Trophoblast cell (in vitro differentiated cells and primary cell): Measurements from ENCODE around the gene GALNT7.
A peak's percentile ranks its signal among the peaks of the same experiment; 100 is the strongest.

Source experiments
- DNase-seq, 2 donors: peaks; one replicate each; pipeline ENCODE4 v3.0.0-alpha.2; 2016
- H2AFZ ChIP-seq: 2 replicates; pipeline ENCODE4 v1.6.1; 2013; ENCODE audit warnings: low read length, moderate library complexity, mild to moderate bottlenecking; ENCODE audit not compliant: insufficient read depth, poor library complexity
- H2AK5ac ChIP-seq: 2 replicates; pipeline ENCODE4 v1.6.1; 2013; ENCODE audit warnings: mild to moderate bottlenecking, low read length
- H2BK120ac ChIP-seq: 2 replicates; pipeline ENCODE4 v1.6.1; 2013; ENCODE audit warnings: low read length, mild to moderate bottlenecking, moderate library complexity; ENCODE audit not compliant: insufficient read depth, poor library complexity
- H2BK12ac ChIP-seq: 2 replicates; pipeline ENCODE4 v1.6.1; 2013; ENCODE audit warnings: mild to moderate bottlenecking, low read length, moderate library complexity
- H2BK5ac ChIP-seq: 2 replicates; pipeline ENCODE4 v1.6.1; 2013; ENCODE audit warnings: low read length, low read depth, moderate library complexity, mild to moderate bottlenecking; ENCODE audit not compliant: poor library complexity
- H3K14ac ChIP-seq: 2 replicates; pipeline ENCODE4 v1.6.1; 2013; ENCODE audit warnings: mild to moderate bottlenecking, low read length
- H3K18ac ChIP-seq: 2 replicates; pipeline ENCODE4 v1.6.1; 2013; ENCODE audit warnings: mild to moderate bottlenecking, low read length
- H3K23ac ChIP-seq: 2 replicates; pipeline ENCODE4 v1.6.1; 2013; ENCODE audit warnings: low read length
- H3K27ac ChIP-seq: 2 replicates; pipeline ENCODE4 v1.5.1; 2013; ENCODE audit warnings: low read depth, mild to moderate bottlenecking, inconsistent platforms, low read length, moderate library complexity
- H3K27me3 ChIP-seq: 2 replicates; pipeline ENCODE4 v1.6.1; 2013; ENCODE audit warnings: inconsistent platforms, mild to moderate bottlenecking, low read length, moderate library complexity; ENCODE audit not compliant: insufficient read depth
- H3K36me3 ChIP-seq, 2 experiments: 1 replicate in 1 of 2; 2 replicates in 1 of 2; pipeline ENCODE4 v1.6.1; 2013; ENCODE audit warnings: low read length in 2 of 2, mild to moderate bottlenecking in 2 of 2, moderate library complexity in 1 of 2; ENCODE audit not compliant: insufficient read depth in 2 of 2, control insufficient read depth in 1 of 2
- H3K4ac ChIP-seq: 2 replicates; pipeline ENCODE4 v1.6.1; 2013; ENCODE audit warnings: low read depth, mild to moderate bottlenecking, low read length, moderate library complexity
- H3K4me1 ChIP-seq, 2 experiments: 1 replicate in 1 of 2; 2 replicates in 1 of 2; pipeline ENCODE4 v1.6.1; 2013; ENCODE audit warnings: low read length in 2 of 2, mild to moderate bottlenecking in 2 of 2, moderate library complexity in 1 of 2; ENCODE audit not compliant: insufficient read depth in 2 of 2, control insufficient read depth in 1 of 2
- H3K4me2 ChIP-seq: 2 replicates; pipeline ENCODE4 v1.6.1; 2013; ENCODE audit warnings: inconsistent platforms, mild to moderate bottlenecking, low read length, moderate library complexity
- H3K4me3 ChIP-seq: 2 replicates; pipeline ENCODE4 v1.5.1; 2013; ENCODE audit warnings: mild to moderate bottlenecking, low read depth, low read length, inconsistent platforms
- H3K79me1 ChIP-seq: one replicate; pipeline ENCODE4 v1.6.1; 2013; ENCODE audit warnings: low read length
- H3K79me2 ChIP-seq: 2 replicates; pipeline ENCODE4 v1.6.1; 2013; ENCODE audit warnings: low read length, mild to moderate bottlenecking; ENCODE audit not compliant: control insufficient read depth, insufficient read depth, poor library complexity
- H3K9ac ChIP-seq: 2 replicates; pipeline ENCODE4 v1.6.1; 2013; ENCODE audit warnings: mild to moderate bottlenecking, low read length
- H3K9me3 ChIP-seq: 2 replicates; pipeline ENCODE4 v1.6.1; 2013; ENCODE audit warnings: low read depth, mild to moderate bottlenecking, control low read depth, inconsistent platforms, low read length; ENCODE audit not compliant: insufficient read depth
- H4K12ac ChIP-seq: 2 replicates; pipeline ENCODE4 v1.6.1; 2013; ENCODE audit warnings: low read depth, mild to moderate bottlenecking, low read length, moderate library complexity
- H4K8ac ChIP-seq: 2 replicates; pipeline ENCODE4 v1.6.1; 2013; ENCODE audit warnings: low read depth, mild to moderate bottlenecking, low read length, moderate library complexity
- H4K91ac ChIP-seq: one replicate; pipeline ENCODE4 v1.6.1; 2013; ENCODE audit warnings: low read depth, mild to moderate bottlenecking, low read length, moderate library complexity
- whole genome bisulfite sequencing: extraction: QIAGEN DNeasy Blood & Tissue Kit; methylation state at CpG from one replicate; pipeline ENCODE4 v1.1.7; 2013; ENCODE audit warnings: missing lambda C conversion rate; ENCODE audit not compliant: insufficient read length, insufficient coverage; ENCODE audit errors: extremely low coverage; 5-methylcytosine and 5-hydroxymethylcytosine counted together

The GALNT7 gene

DNA sequence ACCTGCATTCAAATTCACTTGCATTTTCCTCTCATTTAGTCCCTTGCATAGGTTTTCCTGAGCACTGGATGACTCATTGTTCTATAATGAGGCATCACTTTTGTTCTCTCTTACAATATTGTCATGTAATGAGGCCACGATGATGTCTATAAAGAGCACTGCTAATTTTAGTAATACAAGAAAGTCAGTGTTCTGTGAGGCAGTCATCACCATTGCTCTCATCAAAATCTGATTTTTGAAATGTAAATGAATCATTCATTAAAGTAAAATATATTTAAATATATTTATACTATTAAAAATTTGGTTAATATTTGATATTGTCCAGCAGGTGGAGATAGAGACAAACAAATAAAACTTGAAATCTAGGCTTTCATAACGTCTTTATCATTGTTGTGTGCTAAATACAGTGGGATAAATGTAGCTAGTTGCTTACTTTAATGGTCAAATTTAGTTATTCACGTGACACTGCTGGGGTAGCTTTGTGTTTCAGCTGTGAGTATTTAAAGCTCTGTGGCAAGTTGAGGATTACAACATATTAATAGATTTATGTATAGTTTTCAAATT, 150.1 kb downstream of the GALNT7 start:
- H3K4me3 ChIP-seq: no peak overlapping the region
- H3K4ac ChIP-seq: no peak overlapping the region
- H3K27ac ChIP-seq: no peak overlapping the region
- peak in 1 of 2 donors; percentile 56 for DNase-seq
- no peaks in the 10 kb centered on the region for H3K27me3 ChIP-seq
- WGBS: no CpG with 5 or more reads among the region's 3 CpGs
- H3K79me1 ChIP-seq: no peaks in the 10 kb centered on the region
- no peak overlapping the region for H3K14ac ChIP-seq
- no peak overlapping the region for H2BK120ac ChIP-seq
- no peak overlapping the region for H3K9ac ChIP-seq
- H3K36me3 ChIP-seq: peaks cover 2 to 3% of the 10 kb centered on the region in 2 experiments
- H3K23ac ChIP-seq: no peak overlapping the region
- H3K4me2 ChIP-seq: no peak overlapping the region
- H3K18ac ChIP-seq: no peak overlapping the region
- no peak overlapping the region for H2AFZ ChIP-seq
- H3K9me3 ChIP-seq: no peaks in the 10 kb centered on the region
- H3K79me2 ChIP-seq: no peaks in the 10 kb centered on the region
- no peak overlapping the region for H2BK5ac ChIP-seq
- no peaks in the 10 kb centered on the region for H3K4me1 ChIP-seq
- H4K12ac ChIP-seq: no peak overlapping the region
- no peak overlapping the region for H2AK5ac ChIP-seq
- H4K8ac ChIP-seq: no peak overlapping the region
- H4K91ac ChIP-seq: no peak overlapping the region
- H2BK12ac ChIP-seq: no peak overlapping the region

DNA sequence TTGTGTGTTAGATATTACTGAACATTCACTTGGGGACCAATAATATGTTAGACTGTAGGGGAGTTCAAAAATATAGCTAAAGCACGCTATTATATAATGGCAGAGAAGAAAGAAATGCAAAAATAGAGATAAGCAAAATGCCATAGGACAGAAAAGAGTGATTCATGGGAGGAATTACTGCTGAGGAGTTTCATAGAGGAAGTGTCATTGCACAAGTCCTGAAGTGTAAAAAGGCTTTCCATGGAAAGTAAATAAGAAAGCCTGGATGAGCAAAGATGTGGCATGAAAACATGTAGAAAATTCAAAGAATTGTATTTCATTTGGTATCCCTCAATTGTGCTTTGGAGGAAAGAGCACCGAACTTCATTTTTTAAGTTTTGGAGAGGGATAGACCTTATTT, 151.1 kb downstream of the GALNT7 start:
- H3K27ac ChIP-seq: no peak overlapping the region
- no peak overlapping the region for H3K4me3 ChIP-seq
- no peaks in the 10 kb centered on the region for H3K79me1 ChIP-seq
- H2BK5ac ChIP-seq: no peak overlapping the region
- no peak overlapping the region for H4K12ac ChIP-seq
- H4K91ac ChIP-seq: no peak overlapping the region
- peak in 1 of 2 donors; percentile 31 for DNase-seq
- H2BK120ac ChIP-seq: no peak overlapping the region
- no peaks in the 10 kb centered on the region for H3K79me2 ChIP-seq
- H3K18ac ChIP-seq: no peak overlapping the region
- H2AFZ ChIP-seq: no peak overlapping the region
- H3K27me3 ChIP-seq: no peaks in the 10 kb centered on the region
- no peak overlapping the region for H3K4ac ChIP-seq
- H3K4me2 ChIP-seq: no peak overlapping the region
- H3K36me3 ChIP-seq: no peaks in the 10 kb centered on the region
- H2BK12ac ChIP-seq: no peak overlapping the region
- WGBS: no CpG with 5 or more reads among the region's 2 CpGs
- no peaks in the 10 kb centered on the region for H3K4me1 ChIP-seq
- no peak overlapping the region for H2AK5ac ChIP-seq
- no peak overlapping the region for H4K8ac ChIP-seq
- H3K23ac ChIP-seq: no peak overlapping the region
- H3K14ac ChIP-seq: no peak overlapping the region
- H3K9ac ChIP-seq: no peak overlapping the region
- no peaks in the 10 kb centered on the region for H3K9me3 ChIP-seq

DNA sequence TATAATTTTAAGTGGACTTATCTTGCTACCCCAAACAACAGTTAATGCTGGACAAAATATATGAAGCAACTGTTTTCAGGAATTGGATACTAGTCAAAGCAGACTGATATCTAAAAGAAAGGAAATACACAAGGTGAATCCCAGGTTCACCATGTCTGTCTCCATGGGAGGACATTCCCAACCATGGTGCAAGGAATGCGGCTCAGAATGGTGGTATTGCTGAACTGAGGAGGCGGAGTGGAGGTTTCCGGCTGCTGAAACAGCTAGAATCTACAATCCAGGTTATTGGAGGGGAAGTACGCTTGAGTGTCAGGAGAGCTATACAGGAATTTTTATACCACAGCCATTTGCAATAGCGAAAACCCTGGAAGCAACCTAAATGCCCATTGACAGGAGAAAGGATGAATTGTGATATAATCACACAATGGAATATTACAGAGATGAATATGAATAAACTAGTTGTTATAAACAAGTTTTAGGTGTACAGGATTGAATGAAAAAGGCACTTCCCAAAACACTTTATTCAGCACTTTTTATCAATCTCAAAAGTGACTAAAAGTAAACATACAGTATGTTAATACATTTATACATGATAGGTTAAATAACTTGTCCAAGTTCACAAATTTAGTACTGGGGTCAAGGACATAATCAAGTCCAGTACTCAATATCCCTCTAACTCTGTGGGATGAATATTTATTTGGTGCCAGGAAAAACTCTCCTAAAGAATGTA, 156.6 kb downstream of the GALNT7 start:
- Histone ChIP-seq H3K79me1 (no peaks in the 10 kb centered on the region), H2AK5ac (no peak overlapping the region), H4K12ac (no peak overlapping the region), H3K4me1 (no peaks in the 10 kb centered on the region), H3K9me3 (no peaks in the 10 kb centered on the region), H2BK120ac (no peak overlapping the region), H2AFZ (no peak overlapping the region), H3K4me2 (no peak overlapping the region), H3K9ac (no peak overlapping the region), H4K8ac (no peak overlapping the region), H3K14ac (no peak overlapping the region), H2BK12ac (no peak overlapping the region), H3K4ac (no peak overlapping the region), H3K4me3 (no peak overlapping the region), H2BK5ac (no peak overlapping the region), H3K27ac (no peak overlapping the region), H3K79me2 (no peaks in the 10 kb centered on the region), H3K18ac (no peak overlapping the region), H3K23ac (no peak overlapping the region), H3K36me3 (peaks cover 2 to 5% of the 10 kb centered on the region in 2 experiments), H4K91ac (no peak overlapping the region), H3K27me3 (no peaks in the 10 kb centered on the region)
- WGBS: no CpG with 5 or more reads among the region's 5 CpGs
- DNase-seq: no peak

- no peak overlapping the region for H2BK120ac ChIP-seq
- H3K4me3 ChIP-seq: no peak overlapping the region
- H2BK12ac ChIP-seq: no peak overlapping the region
- H4K12ac ChIP-seq: no peak overlapping the region
- no peak overlapping the region for H4K8ac ChIP-seq
- H3K9me3 ChIP-seq: no peaks in the 10 kb centered on the region
- peaks cover 1% of the 10 kb centered on the region for H3K79me1 ChIP-seq
- H3K18ac ChIP-seq: no peak overlapping the region
- peaks cover 2% of the 10 kb centered on the region for H3K79me2 ChIP-seq
- no peak overlapping the region for H3K4me2 ChIP-seq
- no peak overlapping the region for H2AFZ ChIP-seq
- H3K14ac ChIP-seq: no peak overlapping the region
- no peak overlapping the region for H4K91ac ChIP-seq
- no peak overlapping the region for H2BK5ac ChIP-seq
- H3K23ac ChIP-seq: no peak overlapping the region
- H3K9ac ChIP-seq: no peak overlapping the region
- no peak for DNase-seq
- peaks cover 7 to 9% of the 10 kb centered on the region in 2 experiments for H3K36me3 ChIP-seq
- H3K27ac ChIP-seq: no peak overlapping the region
- H3K27me3 ChIP-seq: no peaks in the 10 kb centered on the region
- no peaks in the 10 kb centered on the region for H3K4me1 ChIP-seq
- WGBS: no CpG with 5 or more reads among the region's 5 CpGs
- no peak overlapping the region for H3K4ac ChIP-seq
- no peak overlapping the region for H2AK5ac ChIP-seq
These were observed 159.8 kb downstream of the GALNT7 start for GRCh38 chr4:173328236-173328901.
